GM18502 (cell line): ENCODE results near the gene RHBDD1.
"Not testable (repeated sequence)": the region's sequence is repeated elsewhere in the genome, so short reads cannot be mapped to it uniquely, and the experiment has no call there.

Experiments
- ATAC-seq: cut with Tn5 transposase; IDR thresholded peaks from one replicate; pipeline ENCODE4 v1.9.1; 2021; ENCODE audit warnings: mild to moderate bottlenecking; ENCODE audit not compliant: unreplicated experiment, poor library complexity

RHBDD1 gene

GRCh38 chr2:226839951-226840350 lies 4.1 kb downstream of the RHBDD1 start:
- ATAC-seq: no peak

GRCh38 chr2:226843001-226843400 lies 7.1 kb downstream of the RHBDD1 start:
- not testable (repeated sequence) for ATAC-seq

GRCh38 chr2:226845386-226846116 lies 9.7 kb downstream of the RHBDD1 start:
- peak; percentile 73 for ATAC-seq

DNA sequence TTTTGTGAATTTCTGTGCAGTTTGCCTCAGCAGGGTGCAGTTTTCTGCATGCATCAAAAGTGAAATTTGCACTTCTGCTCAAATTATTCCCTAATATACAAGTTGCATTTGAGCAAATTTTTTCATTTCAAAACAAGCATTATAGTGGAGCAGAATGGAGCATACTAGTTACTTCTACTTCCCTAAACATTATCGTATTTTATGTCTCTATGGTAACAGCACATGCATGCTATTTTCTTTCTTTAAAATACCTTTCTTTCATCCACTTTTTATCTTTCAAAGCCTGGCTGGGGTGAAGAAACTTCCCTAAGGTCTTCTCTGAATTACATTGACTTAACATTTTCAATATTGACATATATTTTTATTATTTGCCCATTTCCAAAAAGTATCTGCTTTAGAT lies 11.2 kb downstream of the RHBDD1 start:
- ATAC-seq: no peak

- ATAC-seq: no peak
These were observed 11.7 kb downstream of the RHBDD1 start for GRCh38 chr2:226847511-226847910.

GRCh38 chr2:226849349-226849748 lies 13.5 kb downstream of the RHBDD1 start:
- no peak for ATAC-seq

- ATAC-seq: no peak
These were observed 14.2 kb downstream of the RHBDD1 start for GRCh38 chr2:226850024-226850423.

DNA sequence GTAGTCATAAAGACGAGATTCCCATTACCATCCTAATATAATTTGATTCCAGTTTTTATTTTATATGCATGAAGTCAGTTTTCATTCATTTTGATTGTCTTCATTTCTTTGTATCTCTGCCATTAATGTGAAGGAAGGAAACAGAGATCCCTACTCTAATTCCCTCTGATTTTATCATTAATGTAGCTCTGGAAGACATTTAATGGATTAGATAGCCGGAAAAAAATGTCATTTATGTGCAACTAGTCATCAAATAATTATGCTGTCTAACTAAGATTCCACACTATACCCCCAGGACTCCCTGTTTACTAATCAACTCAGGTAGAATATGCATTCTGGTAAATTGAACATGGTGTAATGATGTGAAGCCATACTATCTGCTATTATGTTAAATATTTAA lies 19.9 kb downstream of the RHBDD1 start:
- ATAC-seq: no peak

DNA sequence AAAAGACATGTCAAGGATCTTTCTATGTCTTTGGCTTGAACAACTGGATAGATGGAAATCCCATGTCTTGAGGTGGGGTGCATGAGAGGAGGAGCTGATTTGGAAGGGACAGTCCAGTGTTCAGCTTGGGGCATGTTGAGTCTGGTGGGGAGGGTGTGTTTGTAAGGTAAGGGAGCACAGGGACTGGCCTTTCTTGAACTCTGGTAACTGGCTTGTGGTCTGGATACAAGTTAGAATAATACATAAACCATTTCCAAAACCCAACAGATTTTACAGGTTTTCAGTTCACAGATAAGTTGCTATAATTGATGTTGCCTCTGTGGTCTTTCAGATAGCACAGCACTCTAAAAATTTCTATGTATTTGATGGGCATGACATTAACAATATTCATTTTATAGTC lies 24.2 kb downstream of the RHBDD1 start:
- ATAC-seq: no peak

DNA sequence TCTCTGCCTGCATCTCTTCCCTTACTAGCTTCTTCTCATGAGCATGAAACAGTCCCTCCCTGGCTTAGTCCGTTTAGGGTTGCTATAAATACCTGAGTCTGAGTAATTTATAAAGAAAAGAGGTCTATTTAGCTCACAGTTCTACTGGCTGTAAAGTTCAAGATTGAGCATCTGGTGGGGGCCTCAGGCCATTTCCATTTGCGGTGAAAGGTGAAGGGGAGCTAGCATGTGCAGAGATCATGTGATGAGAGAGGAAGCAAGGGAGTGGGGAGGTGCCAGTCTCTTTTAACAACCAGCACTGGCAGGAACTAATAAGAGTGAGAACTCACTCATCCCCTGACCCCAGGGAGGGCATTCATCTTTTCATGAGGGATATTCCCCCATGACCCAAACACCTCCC lies 26.8 kb downstream of the RHBDD1 start:
- peak; percentile 92 for ATAC-seq

GRCh38 chr2:226865273-226865672 lies 29.4 kb downstream of the RHBDD1 start:
- no peak for ATAC-seq

DNA sequence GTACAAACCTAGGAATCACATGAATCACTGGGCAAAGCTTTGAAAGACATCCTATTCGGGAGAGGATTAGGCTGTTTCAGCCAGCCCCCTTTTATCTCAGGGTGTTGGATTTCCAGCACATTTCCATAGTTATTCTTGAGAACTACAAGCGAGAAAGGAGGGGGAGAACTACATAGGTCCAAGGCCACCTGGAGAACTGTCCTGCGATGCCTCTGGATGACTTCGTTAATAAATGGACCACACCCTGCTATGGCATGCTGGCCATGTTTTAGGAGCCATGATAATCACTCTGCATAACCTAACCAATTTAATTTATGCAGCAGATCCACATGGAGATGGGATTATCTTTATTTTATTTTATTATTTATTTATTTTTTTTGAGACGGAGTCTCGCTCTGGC lies 29.9 kb downstream of the RHBDD1 start:
- no peak for ATAC-seq

DNA sequence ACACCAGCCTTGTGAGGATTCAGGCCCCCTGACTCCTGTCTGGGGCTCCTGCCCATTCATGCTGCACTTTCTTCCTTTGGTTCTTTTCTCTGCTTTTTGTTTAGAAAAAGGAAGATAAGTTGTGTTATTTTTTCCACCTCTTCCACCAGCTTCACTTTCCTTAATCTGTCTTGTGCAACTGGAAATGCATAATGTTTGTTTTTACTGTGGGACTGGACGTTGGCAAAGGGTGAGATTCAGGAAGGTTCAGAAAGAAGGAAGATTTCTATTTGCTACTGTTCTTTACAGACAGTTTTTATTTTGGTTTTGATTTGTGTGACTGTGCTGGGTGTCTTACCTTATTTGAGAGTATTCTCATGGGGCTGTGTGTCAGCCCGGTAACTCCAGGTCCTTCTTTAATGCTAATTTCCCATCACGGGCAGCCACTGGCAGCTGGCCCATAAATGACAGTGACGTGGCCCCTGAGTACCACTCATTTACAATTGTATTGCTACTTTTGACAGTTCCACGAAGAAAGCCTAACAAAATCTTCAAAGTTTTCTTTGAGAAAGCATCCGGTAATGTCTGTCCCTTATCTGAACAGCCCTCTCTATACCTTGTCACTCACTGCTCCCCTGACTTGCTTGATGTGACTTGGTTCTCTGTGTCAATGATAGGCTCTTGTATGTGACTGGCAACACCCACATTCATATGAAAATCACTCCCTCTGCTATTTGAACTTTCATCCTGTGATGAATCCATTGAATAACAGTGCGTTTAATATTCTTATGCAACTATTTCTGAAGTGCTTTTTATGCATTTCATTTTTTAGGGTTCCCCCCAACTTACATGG lies 32.7 kb downstream of the RHBDD1 start:
- ATAC-seq: no peak

GRCh38 chr2:226869371-226869770 lies 33.5 kb downstream of the RHBDD1 start:
- ATAC-seq: no peak

GRCh38 chr2:226873051-226873620 lies 37.3 kb downstream of the RHBDD1 start:
- peak; percentile 73 for ATAC-seq

DNA sequence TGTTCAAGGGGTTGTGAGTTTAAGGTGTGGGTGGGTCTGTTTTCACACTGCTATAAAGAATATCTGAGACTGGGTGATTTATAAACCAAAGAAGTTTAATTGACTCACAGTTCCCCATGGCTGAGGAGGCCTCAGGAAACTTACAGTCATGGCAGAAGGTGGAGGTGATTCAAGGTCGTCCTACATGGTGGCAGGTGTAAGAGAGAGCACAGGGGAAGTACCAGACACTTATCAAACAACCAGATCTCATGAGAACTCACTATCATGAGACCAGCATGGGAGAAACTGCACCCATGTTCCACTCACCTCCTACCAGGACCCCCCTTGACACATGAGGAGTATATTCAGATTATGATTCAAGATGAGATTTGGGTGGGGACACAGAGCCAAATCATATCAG lies 38.0 kb downstream of the RHBDD1 start:
- ATAC-seq: peak; percentile 11

- ATAC-seq: no peak
These were observed 38.9 kb downstream of the RHBDD1 start for GRCh38 chr2:226874749-226875148.

DNA sequence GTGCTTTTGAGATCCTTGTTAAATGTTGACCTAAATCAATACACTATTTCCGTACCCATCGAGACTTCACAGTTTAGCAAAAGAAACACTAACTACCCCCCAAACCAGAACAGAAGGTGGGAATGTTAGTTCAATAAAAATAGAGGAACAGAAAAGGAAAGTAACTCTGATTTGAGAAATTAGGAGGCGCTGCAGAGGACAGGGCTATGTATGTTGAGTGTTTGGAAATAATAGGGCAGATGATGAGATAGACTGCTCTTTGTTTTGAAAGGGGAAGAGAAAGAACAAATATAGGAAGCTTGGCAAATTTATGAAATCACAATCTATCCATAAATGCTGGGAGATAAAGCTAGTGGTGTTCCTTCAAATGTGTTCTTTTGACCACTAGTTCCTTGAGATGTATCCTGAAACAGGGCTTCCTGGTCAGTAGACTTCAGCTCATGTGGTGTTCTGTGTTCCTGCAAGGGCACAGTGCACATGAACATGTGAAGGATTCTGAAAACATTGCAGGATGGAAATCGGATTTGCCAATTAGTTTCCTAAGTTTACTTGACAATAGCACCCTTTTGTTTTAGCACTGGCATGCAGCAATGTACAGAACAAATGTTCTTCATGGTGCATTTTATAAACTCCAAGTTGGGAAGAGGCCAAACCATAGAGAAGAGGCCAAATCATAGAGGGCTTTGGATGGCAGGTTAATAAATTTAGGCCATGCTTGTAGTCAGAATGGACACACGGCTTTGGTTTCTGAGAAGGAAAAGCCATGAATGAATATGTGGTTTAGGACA lies 39.8 kb downstream of the RHBDD1 start:
- ATAC-seq: no peak

GRCh38 chr2:226877491-226877890 lies 41.6 kb downstream of the RHBDD1 start:
- no peak for ATAC-seq

DNA sequence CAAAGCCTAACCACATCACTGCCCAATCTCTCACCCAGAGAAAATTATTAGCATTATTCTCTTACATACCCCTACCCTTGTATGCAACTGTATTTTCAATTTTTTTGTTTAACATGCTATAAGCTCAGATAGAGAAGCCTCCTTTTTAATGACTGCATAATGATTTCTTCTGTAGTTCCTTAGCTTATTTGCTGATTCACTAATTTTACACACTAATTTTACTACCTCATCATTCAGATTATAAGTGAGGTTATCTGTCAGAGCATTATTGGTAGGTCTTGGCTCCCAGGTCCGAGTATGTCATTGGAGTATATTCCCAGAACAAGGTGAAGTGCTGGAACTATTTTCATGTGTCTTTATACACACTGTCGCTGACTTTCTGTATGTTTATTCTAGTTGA lies 45.4 kb downstream of the RHBDD1 start:
- no peak for ATAC-seq

DNA sequence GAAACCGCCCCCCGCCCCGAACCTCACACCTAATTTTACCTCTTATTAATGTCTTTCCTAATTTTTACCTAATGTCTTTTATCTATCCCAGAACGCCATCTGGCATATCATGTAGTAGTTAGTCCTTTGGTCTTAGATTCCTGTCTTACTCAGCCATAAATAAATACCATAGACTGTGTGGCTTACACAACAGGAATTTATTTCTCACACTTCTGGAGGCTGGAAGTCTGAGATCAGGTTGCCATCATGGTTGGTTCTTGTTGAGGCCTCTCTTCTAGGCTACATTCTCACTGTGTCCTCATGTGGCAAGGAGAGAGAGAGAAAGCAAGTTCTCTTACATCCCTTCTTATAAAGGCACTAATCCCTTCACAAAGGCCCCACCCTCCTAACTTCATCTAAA lies 46.8 kb downstream of the RHBDD1 start:
- ATAC-seq: no peak
